Iris pigment epithelial cell (primary cell): ENCODE results near the gene RARG.
"Not testable (repeated sequence)": the region's sequence is repeated elsewhere in the genome, so short reads cannot be mapped to it uniquely, and the experiment has no call there.

Source experiments
- DNase-seq: peaks from one replicate; pipeline ENCODE4 v3.0.0-alpha.2; 2011; ENCODE audit warnings: low read depth

Gene RARG

GRCh38 chr12:53170876-53171724, 60.9 kb downstream of the RARG start:
- DNase-seq = peak; percentile 21

- DNase-seq = no peak
Observed at GRCh38 chr12:53170215-53170614, 61.8 kb downstream of the RARG start.

- DNase-seq = no peak
Observed at GRCh38 chr12:53169644-53170043, 62.4 kb downstream of the RARG start.

- DNase-seq = no peak
Observed at GRCh38 chr12:53166837-53167236, 65.2 kb downstream of the RARG start.

- not testable (repeated sequence) for DNase-seq
Observed at GRCh38 chr12:53163008-53163407, 69.0 kb downstream of the RARG start.

- no peak for DNase-seq
Observed at GRCh38 chr12:53161119-53161911, 70.7 kb downstream of the RARG start.

GRCh38 chr12:53160673-53161072, 71.3 kb downstream of the RARG start:
- DNase-seq = no peak
